Endothelial cell of umbilical vein (primary cell): ENCODE measurements around the gene NONO. TPM values are rescaled to one million over a fixed set of nuclear protein-coding genes. Genes with fewer than 3 reads are reported as not detected.
"Not testable (repeated sequence)": the region's sequence is repeated elsewhere in the genome, so short reads cannot be mapped to it uniquely, and the experiment has no call there.

Experiments used
- BruUV-seq: library from RNA; stranded (reverse); fragments of 400-500 nt; replicated peaks from 2 replicates; lab custom pipeline; 2021; lab: Mats Ljungman, UMichigan
- CTCF ChIA-PET: fragments of 300-600, 350-600 bp; sonication (Branson Sonifier 250); formaldehyde crosslinking; loops from one replicate; lab custom pipeline; 2021; ENCODE audit warnings: antibody characterized with exemption, inconsistent platforms; lab: Charles Lee
- POLR2A ChIA-PET: fragments of 300-600, 350-600 bp; sonication (Branson Sonifier 250); formaldehyde crosslinking; loops from one replicate; lab custom pipeline; 2021; ENCODE audit warnings: antibody characterized with exemption, inconsistent platforms; lab: Charles Lee
- DNase-seq: peaks from one replicate; pipeline ENCODE4 v3.0.0-alpha.2; 2011; ENCODE audit warnings: low read depth, low spot score
- FAIRE-seq: peaks from 2 replicates; lab custom pipeline; 2011; peaks lifted over from hg19 to GRCh38; lab: Jason Lieb, UNC
- H2AFZ ChIP-seq: 2 replicates; pipeline ENCODE4 v1.6.0; 2012; ENCODE audit warnings: low read depth, low read length, control low read depth, inconsistent platforms
- H3K27ac ChIP-seq: 2 replicates; pipeline ENCODE4 v1.5.1; 2011; ENCODE audit warnings: low read depth, mild to moderate bottlenecking, control low read depth, low read length, moderate library complexity; ENCODE audit not compliant: insufficient read depth
- H3K27me3 ChIP-seq, 2 experiments: 2 replicates each; pipeline versions ENCODE4 v1.6.0 to v1.6.1; 2011; ENCODE audit warnings: low read length in 2 of 2, mixed read lengths in 1 of 2; ENCODE audit not compliant: control insufficient read depth in 2 of 2, insufficient read depth in 2 of 2
- H3K36me3 ChIP-seq, 2 experiments: 2 replicates in 1 of 2; 3 replicates in 1 of 2; pipeline ENCODE4 v1.5.1; 2011; ENCODE audit warnings: low read length in 2 of 2, mild to moderate bottlenecking in 1 of 2, moderate library complexity in 1 of 2; ENCODE audit not compliant: control insufficient read depth in 2 of 2, insufficient read depth in 2 of 2; ENCODE audit errors: extremely low read depth in 1 of 2
- H3K4me1 ChIP-seq: 3 replicates; pipeline ENCODE4 v1.5.1; 2011; ENCODE audit warnings: mild to moderate bottlenecking, low read length; ENCODE audit not compliant: control insufficient read depth, insufficient read depth; ENCODE audit errors: extremely low read depth
- H3K4me2 ChIP-seq: 2 replicates; pipeline ENCODE4 v1.6.1; 2011; ENCODE audit warnings: low read length, control low read depth, mixed read lengths; ENCODE audit not compliant: insufficient read depth
- H3K4me3 ChIP-seq, 3 experiments: fragments of 200-600 bp in 1 of 3; sonication (generic), shearing (Covaris generic) in 1 of 3; replicated peaks in 1 of 3; 2 replicates each; pipeline ENCODE4 v1.5.1; 2011 to 2016; ENCODE audit warnings: control low read depth in 3 of 3, low read length in 3 of 3, mild to moderate bottlenecking in 2 of 3, inconsistent platforms in 1 of 3, low read depth in 1 of 3, moderate library complexity in 1 of 3; ENCODE audit not compliant: insufficient read depth in 1 of 3
- H3K79me2 ChIP-seq: 2 replicates; pipeline ENCODE4 v1.6.0; 2012; ENCODE audit warnings: low read length, inconsistent platforms; ENCODE audit not compliant: control insufficient read depth, insufficient read depth
- H3K9ac ChIP-seq: replicated peaks from 2 replicates; pipeline ENCODE3; 2011; ENCODE audit warnings: low read length, control low read depth; ENCODE audit not compliant: insufficient read depth; ENCODE audit errors: extremely low read depth
- H3K9me1 ChIP-seq: replicated peaks from 3 replicates; pipeline ENCODE4 v1.6.0; 2011; ENCODE audit warnings: mild to moderate bottlenecking, low read length; ENCODE audit not compliant: control insufficient read depth, insufficient read depth; ENCODE audit errors: extremely low read depth
- H3K9me3 ChIP-seq: replicated peaks from 2 replicates; pipeline ENCODE4 v1.5.1; 2012; ENCODE audit warnings: low read length, inconsistent platforms; ENCODE audit not compliant: control insufficient read depth, insufficient read depth
- H4K20me1 ChIP-seq: replicated peaks from 2 replicates; pipeline ENCODE3; 2011; ENCODE audit warnings: mild to moderate bottlenecking, low read length; ENCODE audit not compliant: control insufficient read depth, insufficient read depth; ENCODE audit errors: extremely low read depth
- CTCF ChIP-seq, 2 donors: IDR thresholded peaks; 1 replicate in 1 of 2; 2 replicates in 1 of 2; pipeline ENCODE4 v1.5.1; 2011; ENCODE audit warnings: low read length in 2 of 2, mild to moderate bottlenecking in 2 of 2, moderate library complexity in 2 of 2, control low read depth in 1 of 2, inconsistent platforms in 1 of 2, low read depth in 1 of 2; ENCODE audit not compliant: insufficient read depth in 1 of 2; ENCODE audit errors: extremely low read depth in 1 of 2
- EZH2 ChIP-seq: IDR thresholded peaks from 2 replicates; pipeline ENCODE4 v1.6.1; 2012; ENCODE audit warnings: borderline replicate concordance, low read depth, mild to moderate bottlenecking, moderate library complexity, low read length, inconsistent platforms; ENCODE audit not compliant: severe bottlenecking
- GATA2 ChIP-seq: IDR thresholded peaks from 2 replicates; pipeline ENCODE4 v1.7.0; 2011; ENCODE audit warnings: low read depth, mild to moderate bottlenecking, moderate library complexity, mixed read lengths, low read length; ENCODE audit not compliant: insufficient read length, insufficient read depth
- JUN ChIP-seq: IDR thresholded peaks from 2 replicates; pipeline ENCODE4 v1.6.1; 2011; ENCODE audit warnings: borderline replicate concordance, low read depth; ENCODE audit not compliant: insufficient read length, insufficient read depth
- MYC ChIP-seq: IDR thresholded peaks from one replicate; pipeline ENCODE4 v1.6.1; 2011; ENCODE audit warnings: mild to moderate bottlenecking, low read depth, low read length
- dilution Hi-C: fragments of 300-500 bp; cut with MboI; formaldehyde crosslinking; loops from one replicate; pipeline ENCODE4 v1.15.0; 2019; ENCODE audit warnings: low sequenced_read_pairs; ENCODE audit not compliant: extremely low pct_ligation_motif_present
- intact Hi-C: fragments of 100-400 bp; cut with micrococcal nuclease; formaldehyde crosslinking; loops from one replicate; pipeline ENCODE4 v1.10.0; 2022
- polyA plus RNA-seq, 4 experiments: library from polyadenylated mRNA; depleted of rRNA in 3 of 4; stranded (reverse) in 3 of 4; unstranded in 1 of 4; fragments of >200 nt; gene quantifications; 2 replicates each; pipeline versions ENCODE4 v1.2.1 to v1.2.3, GENCODE V29; 2011 to 2012; ENCODE audit warnings: missing spikeins in 1 of 4
- total RNA-seq: library from RNA; stranded (reverse); gene quantifications from 2 replicates; pipeline ENCODE4 v1.2.3, GENCODE V29; 2021

NONO gene
- total and polyA plus RNA-seq, 2 donors (not counting 3 experiments of a cell fraction or from before 2014, with no cell fraction given) = 249 to 466 TPM

- intact Hi-C loops (no loop called here), dilution Hi-C loops (no loop called here)
- Histone ChIP-seq H2AFZ (no peak overlapping the region), H3K9ac (no peak overlapping the region), H3K27ac (no peak overlapping the region), H3K27me3 (no peaks in the 10 kb centered on the region), H3K9me3 (no peaks in the 10 kb centered on the region), H3K4me3 (no peak overlapping the region), H3K36me3 (no peaks in the 10 kb centered on the region), H4K20me1 (no peaks in the 10 kb centered on the region), H3K4me2 (no peak overlapping the region), H3K9me1 (no peaks in the 10 kb centered on the region), H3K4me1 (no peaks in the 10 kb centered on the region), H3K79me2 (no peaks in the 10 kb centered on the region)
- ChIA-PET POLR2A (no interaction called here), CTCF (no interaction called here)
- BruUV-seq = no TSS peak
- no peak for FAIRE-seq
- DNase-seq = no peak
- no peak for TF ChIP-seq CTCF (IDR thresholded peaks at IDR 0.05; ENCODE audit: extremely low read depth in 1 of 2, insufficient read depth in 1 of 2, low read depth in 1 of 2, low read length in 2 of 2)
- no peak for TF ChIP-seq EZH2
- TF ChIP-seq JUN = no peak
- TF ChIP-seq GATA2 = no peak
- no peak for TF ChIP-seq MYC
These were observed 13.5 kb upstream of the NONO start for GRCh38 chrX:71269801-71270395.

- intact Hi-C loops, BruUV-seq, FAIRE-seq: not testable (repeated sequence)
These were observed 11.1 kb upstream of the NONO start for GRCh38 chrX:71272313-71272712.

GRCh38 chrX:71281300-71281699 is 2.1 kb upstream of the NONO start:
- H3K27me3 ChIP-seq, H3K4me3 ChIP-seq, H3K27ac ChIP-seq, H3K9ac ChIP-seq, intact Hi-C loops, CTCF ChIA-PET, BruUV-seq, H3K36me3 ChIP-seq, FAIRE-seq, H3K9me3 ChIP-seq, dilution Hi-C loops, H2AFZ ChIP-seq, H4K20me1 ChIP-seq, H3K9me1 ChIP-seq, POLR2A ChIA-PET, H3K4me2 ChIP-seq, DNase-seq: not testable (repeated sequence)
- H3K4me1 ChIP-seq = peaks cover 13% of the 10 kb centered on the region
- H3K79me2 ChIP-seq = peaks cover 27% of the 10 kb centered on the region

More at GRCh38 chrX:71272313-71272712, 11.1 kb upstream of the NONO start:
- H3K9me3 ChIP-seq, POLR2A ChIA-PET, CTCF ChIA-PET, H3K9ac ChIP-seq, DNase-seq, H3K4me2 ChIP-seq, H3K36me3 ChIP-seq, H3K27me3 ChIP-seq, H3K79me2 ChIP-seq, H4K20me1 ChIP-seq, H3K4me3 ChIP-seq, H3K27ac ChIP-seq, H3K4me1 ChIP-seq, H2AFZ ChIP-seq, H3K9me1 ChIP-seq, dilution Hi-C loops: not testable (repeated sequence)
